GM19025 (cell line): Measurements from ENCODE around the gene DDX54.

Source experiments
- ATAC-seq: cut with Tn5 transposase; IDR thresholded peaks from one replicate; pipeline ENCODE4 v1.9.1; 2021; ENCODE audit warnings: mild to moderate bottlenecking, low read depth, moderate library complexity; ENCODE audit not compliant: unreplicated experiment

DDX54 gene

DNA sequence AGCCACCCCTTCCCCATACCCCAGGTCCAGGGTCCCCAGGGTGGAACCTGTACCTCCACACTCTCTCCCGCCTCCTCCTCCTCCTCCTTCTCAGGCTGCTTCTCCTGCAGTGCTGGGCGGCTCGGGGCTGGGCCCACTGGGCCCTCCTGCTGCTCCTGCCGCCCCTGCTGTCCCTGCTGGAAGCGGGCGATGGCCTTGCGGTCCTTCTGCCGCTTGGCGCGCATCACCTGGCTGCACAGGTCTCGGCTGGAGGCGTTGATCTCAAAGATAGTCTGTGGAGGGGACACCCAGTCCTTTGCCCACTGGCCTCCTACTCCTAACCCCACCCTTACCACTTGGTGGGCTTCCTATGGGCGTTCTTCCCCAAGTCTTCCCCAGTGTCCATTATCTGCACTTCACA lies 21.3 kb downstream of the DDX54 start:
- no peak for ATAC-seq

DNA sequence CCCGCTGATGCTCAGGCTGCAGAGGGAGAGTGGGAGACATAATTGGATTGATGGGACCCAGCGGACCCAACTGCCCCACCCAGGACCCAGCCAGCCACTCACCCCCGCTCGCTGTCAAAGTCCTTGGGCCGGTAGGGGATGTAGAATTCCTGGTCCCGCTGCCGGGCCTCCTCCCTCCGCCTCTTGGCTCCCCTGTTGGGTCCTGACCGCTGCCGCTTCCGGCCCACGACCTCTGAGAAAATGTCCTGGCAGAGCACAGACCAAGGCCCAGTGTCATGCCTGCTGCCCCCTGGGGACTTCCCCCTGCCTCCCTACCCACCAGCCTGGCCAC lies 22.3 kb downstream of the DDX54 start:
- ATAC-seq = no peak

DNA sequence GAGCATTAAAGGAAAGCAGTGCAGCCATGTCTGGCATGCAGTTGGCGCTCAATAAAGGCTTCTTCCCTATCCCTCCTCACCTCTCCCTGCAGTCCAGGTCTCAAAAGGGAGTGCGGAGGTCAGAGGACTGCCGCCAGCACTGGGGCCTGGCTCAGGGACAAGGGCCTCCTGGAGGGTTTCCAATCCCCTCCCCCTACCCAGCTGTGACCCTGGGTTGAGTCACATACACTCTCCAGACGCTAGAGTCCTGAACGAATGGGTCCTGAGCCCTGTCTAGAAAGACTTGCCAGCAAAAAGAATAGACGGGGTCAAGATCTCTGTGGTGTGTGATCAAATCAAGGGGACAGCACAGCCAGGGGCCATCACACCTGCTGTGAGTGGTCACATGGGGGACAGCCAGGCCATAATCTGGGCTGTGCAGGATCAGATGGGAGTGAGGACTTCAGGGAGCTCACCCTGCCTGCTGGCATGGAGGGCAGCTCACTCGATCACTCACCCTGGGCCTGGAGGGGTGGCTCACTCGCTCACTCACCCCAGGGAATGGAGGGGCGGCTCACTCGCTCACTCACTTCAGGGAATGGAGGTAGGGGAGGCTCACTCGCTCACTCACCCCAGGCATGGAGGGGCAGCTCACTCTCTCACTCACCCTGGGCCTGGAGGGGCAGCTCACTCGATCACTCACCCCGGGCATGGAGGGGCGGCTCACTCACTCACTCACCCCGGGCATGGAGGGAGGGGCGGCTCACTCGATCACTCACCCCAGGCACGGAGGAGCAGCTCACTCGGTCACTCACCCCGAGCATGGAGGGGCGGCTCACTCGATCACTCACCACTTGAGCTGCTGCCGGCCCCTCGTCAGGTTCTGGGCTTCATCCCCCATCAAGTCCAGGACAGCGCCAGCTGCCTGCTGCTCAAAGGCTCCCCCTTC lies 22.9 kb downstream of the DDX54 start:
- no peak for ATAC-seq

DNA sequence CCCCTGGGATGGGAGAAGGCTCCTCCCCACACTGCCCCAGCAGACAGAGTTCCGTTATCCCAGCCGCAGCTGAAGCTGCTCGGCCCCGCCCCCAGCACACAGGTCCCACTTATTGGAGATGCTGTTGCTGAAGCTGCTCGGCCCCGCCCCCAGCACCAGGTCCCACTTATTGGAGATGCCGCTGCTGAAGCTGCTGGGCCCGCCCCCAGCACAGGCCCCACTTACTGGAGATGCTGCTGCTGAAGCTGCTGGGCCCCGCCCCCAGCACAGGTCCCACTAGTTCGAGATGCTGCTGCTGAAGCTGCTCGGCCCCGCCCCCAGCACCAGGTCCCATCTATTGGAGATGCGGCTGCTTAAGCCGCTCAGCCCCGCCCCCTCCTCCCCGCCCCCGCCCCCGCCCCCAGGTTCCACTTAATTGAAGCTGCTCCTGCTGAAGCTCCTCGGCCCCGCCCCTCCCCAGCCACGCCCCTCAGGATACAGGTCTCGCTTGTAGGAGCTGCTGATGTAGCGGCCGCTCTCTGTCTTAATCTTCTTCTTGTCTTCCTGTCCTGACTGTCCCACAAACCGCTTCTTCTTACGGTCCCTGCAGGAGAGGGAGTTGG lies 23.8 kb downstream of the DDX54 start:
- no peak for ATAC-seq

DNA sequence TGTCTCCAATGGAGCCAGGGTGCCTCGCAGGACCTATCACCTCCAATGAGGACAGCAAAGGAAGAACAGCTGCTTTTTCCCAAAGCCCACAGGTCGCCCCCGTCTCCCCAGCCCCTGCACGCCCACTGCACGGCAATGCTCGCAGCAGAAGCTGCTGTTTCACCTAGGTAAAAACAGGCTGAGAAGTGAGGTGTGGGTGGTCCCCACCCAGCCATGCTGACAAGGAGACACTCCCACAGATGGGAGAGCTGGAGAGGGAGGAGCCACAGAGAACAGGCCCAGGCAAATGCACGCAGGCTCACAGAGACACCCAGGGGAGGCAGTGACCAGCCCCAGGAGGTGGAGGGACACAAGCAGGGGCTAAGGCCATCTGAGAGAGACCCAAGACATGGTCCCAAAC lies 25.3 kb downstream of the DDX54 start:
- no peak for ATAC-seq

DNA sequence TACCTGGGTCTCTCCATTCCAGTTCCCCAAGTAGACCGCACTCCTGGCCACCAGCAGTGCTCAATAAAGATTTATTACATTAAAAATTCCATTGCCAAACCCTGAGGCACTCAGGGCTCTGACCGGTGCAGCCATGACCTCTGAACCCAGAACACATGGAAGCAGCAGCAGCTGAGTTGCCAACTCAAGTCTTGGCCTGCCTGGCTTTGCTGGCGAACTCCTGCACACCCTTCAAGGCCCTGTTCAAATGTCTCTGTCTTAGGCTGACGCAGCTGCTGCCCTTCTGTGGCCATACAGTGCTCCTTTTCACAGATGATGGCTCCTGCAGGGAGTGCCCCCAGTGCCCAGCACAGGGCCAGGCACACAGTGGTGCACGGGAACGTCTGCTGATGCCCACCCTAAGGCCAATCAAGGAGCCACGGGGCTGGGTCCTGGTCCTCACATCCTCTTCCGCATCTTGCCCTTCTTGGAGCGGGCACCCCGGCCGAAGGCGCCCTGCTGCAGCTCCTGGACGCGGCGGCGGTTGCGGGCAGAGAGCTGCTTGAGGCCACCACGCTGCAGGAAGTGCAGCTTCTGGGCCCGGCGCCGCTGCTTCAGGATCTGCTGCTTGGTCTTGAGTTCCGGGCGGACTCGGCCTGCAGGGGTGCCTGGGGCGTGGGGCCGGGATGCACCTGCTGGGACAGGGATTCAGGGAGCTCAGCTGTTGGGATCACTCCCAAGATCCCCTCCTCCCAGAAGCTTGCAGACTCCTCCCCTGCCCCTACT lies 26.7 kb downstream of the DDX54 start:
- no peak for ATAC-seq

DNA sequence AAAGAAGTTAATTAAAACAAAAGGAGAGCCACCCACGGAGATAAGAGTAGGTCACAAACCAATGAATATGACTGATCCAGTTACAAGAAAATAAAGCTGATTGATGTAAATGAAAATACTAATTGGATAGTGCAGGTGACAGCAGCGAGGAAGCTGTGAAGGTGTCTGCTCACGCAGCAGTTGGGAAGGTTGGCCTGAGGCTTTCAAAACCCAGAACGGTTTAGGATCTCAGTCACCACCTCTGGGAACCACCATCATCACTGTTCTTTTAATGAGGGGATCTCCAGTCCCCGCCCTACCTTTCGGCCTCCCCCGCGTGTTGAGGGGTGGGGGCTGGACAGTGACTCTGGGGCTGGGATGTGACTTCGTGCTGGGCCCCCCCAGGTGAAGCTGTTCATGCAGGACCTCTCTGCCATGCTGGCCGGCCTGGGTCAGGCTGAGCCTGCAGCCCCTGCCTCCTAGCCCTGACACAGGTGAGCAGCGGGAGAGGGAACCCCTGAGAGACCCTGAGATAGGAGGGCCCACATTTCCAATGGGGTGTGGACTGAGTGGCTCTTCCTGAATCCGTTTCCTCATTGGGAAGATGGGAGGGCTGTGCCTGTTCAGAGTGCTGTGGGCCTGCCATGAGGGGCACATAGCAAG lies 27.9 kb downstream of the DDX54 start:
- no peak for ATAC-seq

DNA sequence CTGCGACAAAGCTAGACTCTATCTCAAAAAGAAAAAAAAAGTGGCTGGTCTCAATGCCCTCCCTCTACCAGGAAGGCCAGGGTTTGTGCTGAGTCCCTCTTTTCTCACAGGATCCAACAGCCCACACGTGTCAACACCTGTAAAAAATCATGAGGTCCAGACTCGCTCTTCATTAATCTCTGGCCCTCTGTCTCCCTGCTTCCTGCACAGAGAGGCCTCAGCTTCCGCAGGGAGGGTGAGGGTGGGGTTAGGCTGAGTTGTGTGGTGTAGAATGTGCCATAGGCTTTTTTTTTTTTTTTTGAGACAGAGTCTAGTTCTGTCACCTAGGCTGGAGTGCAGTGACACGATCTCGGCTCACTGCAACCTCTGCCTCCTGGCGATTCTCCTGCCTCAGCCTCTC lies 29.6 kb downstream of the DDX54 start:
- no peak for ATAC-seq

DNA sequence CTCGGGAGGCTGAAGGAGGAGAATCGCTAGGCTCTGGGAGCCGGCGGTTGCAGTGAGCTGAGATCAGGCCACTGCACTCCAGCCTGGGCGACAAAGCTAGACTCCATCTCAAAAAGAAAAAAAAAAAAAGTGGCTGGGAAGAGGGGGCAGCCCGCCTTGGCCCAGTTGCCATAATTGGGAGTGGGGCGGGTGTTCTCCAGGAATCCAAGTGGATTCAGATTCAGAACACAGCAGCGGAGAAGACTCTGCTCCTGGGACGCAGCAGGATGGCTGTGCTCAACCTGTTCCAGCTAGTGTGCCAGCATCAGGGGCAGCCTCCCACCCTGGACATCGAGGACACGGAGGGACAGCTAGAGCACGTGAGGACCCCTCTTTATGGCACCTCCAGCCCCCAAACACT lies 30.2 kb downstream of the DDX54 start:
- ATAC-seq = no peak

DNA sequence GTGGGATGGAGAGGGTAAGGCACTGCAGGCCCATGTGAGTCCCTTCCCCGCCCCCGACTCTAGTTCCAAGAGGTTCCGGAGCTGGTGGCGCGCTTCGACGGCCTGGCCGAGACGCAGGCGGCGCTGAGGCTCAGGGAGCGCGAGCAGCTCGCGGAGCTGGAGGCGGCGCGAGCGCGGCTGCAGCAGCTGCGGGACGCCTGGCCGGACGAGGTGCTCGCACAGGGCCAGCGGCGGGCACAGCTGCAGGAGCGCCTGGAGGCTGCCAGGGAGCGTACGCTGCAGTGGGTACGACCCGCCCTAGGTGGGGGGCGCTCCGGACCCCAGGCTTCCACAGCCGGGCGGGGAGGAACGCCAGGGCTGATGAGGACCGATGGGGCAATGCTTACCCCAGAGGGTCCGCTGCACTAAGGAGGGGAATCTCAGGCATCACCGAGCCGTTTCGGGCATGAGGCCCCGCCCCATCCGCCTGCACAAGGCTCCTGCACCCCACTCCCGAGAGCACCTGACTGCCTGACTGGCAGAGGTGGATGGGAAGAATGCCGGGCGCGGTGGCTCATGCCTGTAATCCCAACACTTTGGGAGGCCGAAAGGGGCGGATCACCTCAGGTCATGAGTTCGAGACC lies 30.8 kb downstream of the DDX54 start:
- ATAC-seq = no peak

DNA sequence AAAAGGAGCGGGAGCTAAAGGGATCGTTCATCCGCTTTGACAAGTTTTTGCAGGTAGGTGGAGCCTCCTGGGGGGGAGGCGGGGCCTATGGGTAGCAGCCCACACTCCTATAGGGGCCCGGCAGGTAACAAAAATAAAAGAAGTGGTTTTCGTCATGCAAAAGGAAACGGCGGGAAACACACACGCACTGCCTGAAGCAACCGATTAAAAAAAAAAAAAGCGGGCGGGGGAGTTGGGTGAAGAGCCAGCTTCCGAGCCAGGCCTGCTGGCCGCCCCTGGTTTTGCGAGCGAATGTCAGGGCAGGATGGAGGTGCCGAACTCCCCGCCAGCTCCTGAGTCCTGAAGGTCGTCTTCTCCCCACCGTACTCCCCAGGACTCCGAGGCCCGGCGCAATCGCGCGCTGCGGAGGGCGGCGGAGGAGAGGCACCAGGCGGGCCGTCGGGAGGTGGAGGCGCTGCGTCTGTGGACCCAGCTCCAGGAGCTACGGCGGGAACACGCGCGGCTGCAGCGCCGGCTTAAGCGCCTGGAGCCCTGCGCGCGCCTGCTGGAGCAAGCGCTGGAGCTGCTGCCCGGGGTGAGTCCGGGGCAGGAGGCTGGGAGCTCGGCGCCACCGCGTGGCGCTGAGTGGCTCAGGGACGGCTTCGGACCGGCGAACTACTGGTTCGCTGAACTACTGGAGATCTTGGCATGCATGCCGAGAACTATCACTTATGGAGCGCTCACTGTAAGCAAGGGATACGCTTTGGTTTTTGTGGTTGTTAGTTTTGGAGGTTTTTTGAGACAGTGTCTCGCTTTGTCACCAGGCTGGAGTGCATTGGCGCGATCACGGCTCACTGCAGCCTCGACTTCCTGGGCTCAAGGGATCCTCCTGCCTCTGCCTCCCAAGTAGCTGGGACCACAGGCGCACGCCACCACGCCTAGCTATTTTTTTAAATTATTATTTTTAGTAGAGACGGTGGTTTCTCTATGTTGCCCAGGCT lies 32.2 kb downstream of the DDX54 start:
- ATAC-seq = peak; percentile 64

DNA sequence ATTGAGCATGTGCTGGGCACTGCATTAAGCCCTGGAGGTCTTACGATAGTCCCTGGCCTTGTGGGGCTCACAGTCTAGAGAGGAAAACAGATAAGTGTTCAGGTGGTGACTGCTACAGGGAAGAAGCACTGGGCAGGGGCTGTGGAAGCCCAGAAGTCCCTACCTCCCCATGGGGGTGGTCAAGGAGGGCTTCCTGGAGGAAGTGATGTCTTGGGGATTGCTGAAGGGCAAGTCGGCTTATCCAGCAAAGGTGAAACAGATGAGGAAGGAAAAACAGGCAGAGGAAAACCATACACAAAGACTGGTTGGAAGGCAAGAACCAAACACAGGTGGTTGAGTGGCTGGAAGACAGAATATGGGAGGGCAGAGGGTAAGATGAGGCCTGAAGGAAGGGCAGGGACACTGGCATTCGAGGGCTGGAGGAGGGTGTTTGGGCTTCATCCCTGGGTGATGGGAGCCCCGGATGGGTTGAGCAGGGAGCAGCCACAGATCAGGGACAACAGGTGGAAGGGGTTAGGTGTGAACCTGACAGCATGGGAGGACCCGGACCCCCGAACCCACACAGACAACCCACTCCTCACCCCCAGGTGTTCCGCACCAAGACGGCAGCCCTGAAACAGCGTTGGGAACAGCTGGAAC lies 33.0 kb downstream of the DDX54 start:
- ATAC-seq = no peak

DNA sequence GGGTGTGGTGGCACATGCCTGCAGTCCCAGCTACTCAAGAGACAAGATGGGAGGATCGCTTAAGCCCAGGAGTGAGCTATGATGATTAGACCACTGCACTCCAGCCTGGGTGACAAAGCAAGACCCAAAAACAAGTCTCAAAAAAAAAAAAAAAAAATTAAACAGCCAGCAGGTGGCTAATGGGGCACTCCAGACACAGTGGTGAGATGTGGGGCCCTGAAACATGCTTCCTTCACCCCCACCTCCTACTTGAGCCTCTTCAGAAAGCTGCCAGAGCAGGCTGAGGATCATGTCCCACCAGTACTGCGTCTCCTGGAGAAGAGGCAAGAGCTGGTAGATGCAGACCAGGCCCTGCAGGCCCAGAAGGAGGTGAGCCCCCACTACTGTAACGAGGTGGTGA lies 33.6 kb downstream of the DDX54 start:
- ATAC-seq = no peak

DNA sequence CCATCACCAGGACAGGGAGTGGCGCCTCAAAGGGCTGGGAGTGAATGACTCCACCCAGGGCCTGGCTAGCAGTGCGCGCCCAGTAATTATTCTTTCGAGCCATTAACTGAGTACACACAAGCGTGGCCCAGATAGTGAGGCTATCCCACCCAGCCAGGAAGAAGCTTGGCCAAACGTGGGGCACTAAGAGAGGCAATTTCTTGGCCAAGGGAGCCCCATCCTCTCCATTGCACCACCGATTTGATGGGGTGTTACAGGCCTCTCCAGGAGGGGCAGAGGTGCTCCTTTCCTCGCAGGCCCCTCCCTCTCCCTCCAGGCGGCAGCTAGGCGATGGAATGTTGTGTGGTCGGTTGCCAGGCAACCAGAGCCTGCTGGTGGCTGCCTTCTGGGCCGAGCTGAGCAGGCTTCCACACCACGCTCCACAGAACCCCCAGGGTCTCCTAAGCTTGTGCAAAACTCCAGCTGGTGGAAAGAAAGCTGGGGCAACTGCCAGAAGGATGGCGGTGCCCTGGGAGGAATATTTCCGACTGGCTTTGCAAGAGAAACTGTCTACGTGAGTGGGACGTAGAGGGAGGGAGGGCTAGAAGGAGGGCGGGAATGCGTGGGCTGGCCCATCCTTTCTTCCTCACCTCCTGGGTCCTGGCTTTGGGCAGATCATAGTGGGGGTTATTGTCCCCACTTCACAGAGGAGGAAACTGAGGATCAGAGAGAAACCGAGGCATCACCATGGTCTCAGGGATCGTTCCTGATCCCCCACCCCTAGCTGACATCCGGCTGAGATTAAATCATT lies 35.7 kb downstream of the DDX54 start, which contains the start of gene CFAP73:
CFAP73 (plus strand) TSS at position 364 of the 790 bp plus-strand sequence; CDS start at position 498, 134 bp downstream.
- ATAC-seq = no peak

DNA sequence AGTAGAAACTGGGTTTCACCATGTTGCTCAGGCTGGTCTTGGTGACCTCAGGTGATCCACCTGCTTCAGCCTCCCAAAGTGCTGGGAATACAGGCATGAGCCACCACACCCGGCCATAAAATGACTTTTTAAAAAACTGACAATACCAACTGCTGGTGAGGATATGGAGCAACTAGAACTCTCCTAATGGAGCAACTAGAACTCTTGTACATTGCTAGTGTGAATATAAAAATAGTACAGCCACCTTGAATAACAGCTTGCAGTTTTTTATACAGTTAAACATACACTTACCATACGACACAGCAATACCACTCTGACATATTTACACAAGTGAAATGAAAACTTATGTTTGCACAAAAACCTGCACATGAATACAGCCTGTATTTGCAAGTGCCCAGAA lies 38.3 kb downstream of the DDX54 start:
- no peak for ATAC-seq

DNA sequence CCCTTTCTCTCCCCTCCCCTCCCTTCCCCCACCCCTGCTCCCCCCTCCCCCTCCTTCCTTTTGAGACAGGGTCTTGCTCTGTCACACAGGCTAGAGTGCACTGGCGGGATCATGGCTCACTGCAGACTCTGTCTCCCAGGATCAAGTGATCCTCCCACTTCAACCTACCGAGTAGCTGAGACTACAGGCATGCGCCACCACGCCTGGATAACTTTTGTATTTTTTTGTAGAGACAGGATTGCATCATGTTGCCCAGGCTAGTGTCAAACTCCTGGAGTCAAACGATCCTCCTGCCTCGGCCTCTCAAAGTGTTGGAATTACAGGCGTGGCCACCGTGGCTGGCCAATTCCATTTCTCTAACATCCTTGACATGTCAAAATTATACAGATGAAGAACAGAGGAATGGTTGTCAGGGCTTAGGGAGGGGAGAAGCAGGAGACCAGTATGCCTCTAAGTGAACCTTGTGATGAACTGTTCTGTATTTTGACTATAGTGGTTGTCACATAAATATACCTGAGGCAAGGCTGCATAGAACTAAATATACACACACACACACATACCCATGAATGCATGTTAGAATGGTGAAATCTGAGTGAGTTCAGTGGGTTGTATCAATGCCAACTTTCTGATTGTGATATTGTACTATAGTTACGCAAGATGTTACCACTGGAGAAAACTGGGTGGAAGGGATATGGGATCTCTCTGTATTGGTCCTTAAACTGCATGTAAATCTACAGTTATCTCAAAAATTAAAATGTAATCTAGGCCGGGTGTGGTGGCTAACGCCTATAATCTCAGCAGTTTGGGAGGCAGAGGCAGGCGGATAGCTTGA lies 39.3 kb downstream of the DDX54 start:
- no peak for ATAC-seq

DNA sequence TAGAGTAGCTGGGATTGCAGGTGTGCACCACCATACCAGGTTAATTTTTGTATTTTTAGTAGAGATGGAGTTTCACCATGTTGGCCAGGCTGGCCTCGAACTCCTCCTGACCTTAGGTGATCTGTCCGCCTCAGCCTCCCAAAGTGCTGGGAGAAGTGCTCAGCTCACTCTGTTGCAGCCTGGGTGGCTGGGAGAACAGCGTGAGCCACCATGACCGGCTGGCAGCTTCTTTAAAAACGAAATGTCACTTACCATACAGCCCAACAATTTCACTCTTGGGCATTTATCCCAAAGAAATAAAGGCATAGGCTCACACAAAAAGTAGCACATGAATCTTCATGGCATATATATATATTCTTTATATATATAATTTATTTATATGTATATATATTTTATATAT lies 40.5 kb downstream of the DDX54 start:
- ATAC-seq = no peak
